Calu3 (cell line): ENCODE results near the gene NFU1. TPM values are rescaled to one million over a fixed set of nuclear protein-coding genes. Genes with fewer than 3 reads are reported as not detected.
"Not testable (repeated sequence)": the region's sequence is repeated elsewhere in the genome, so short reads cannot be mapped to it uniquely, and the experiment has no call there.

Experiments
- BruUV-seq: library from RNA; stranded (reverse); fragments of 400-500 nt; replicated peaks from 2 replicates; lab custom pipeline; 2021; lab: Mats Ljungman, UMichigan
- CTCF ChIA-PET: fragments of 300-600 bp; sonication (Branson Sonifier 250); formaldehyde crosslinking; loops from one replicate; lab custom pipeline; 2022; ENCODE audit warnings: antibody characterized with exemption; lab: Charles Lee
- DNase-seq: peaks from one replicate; pipeline ENCODE4 v3.0.0; 2022
- H3K27ac Mint-ChIP-seq: one replicate; pipeline ENCODE4 v1.8.0; 2022; ENCODE audit warnings: mixed read lengths; ENCODE audit not compliant: unreplicated experiment
- H3K27me3 Mint-ChIP-seq: one replicate; pipeline ENCODE4 v1.8.0; 2022; ENCODE audit warnings: mixed read lengths; ENCODE audit not compliant: unreplicated experiment
- H3K36me3 Mint-ChIP-seq: one replicate; pipeline ENCODE4 v1.8.0; 2022; ENCODE audit warnings: mild to moderate bottlenecking, moderate library complexity, mixed read lengths; ENCODE audit not compliant: insufficient read depth, unreplicated experiment
- H3K4me1 Mint-ChIP-seq: one replicate; pipeline ENCODE4 v1.8.0; 2022; ENCODE audit warnings: mild to moderate bottlenecking, low read depth, mixed read lengths; ENCODE audit not compliant: unreplicated experiment
- H3K4me3 Mint-ChIP-seq: one replicate; pipeline ENCODE4 v1.8.0; 2022; ENCODE audit warnings: mild to moderate bottlenecking, low read depth, moderate library complexity, mixed read lengths; ENCODE audit not compliant: unreplicated experiment
- H3K9me3 Mint-ChIP-seq: one replicate; pipeline ENCODE4 v1.8.0; 2022; ENCODE audit warnings: low read depth, mixed read lengths; ENCODE audit not compliant: unreplicated experiment
- CTCF ChIP-seq: fragments of 200-600 bp; IDR thresholded peaks from one replicate; pipeline ENCODE4 v1.8.0; 2022; ENCODE audit warnings: antibody characterized with exemption; ENCODE audit not compliant: unreplicated experiment
- intact Hi-C: fragments of 100-400 bp; cut with micrococcal nuclease; formaldehyde crosslinking; loops from one replicate; pipeline ENCODE4 v1.10.0; 2022; ENCODE audit not compliant: unreplicated experiment
- total RNA-seq: library from RNA; stranded (reverse); gene quantifications from 2 replicates; pipeline ENCODE4 v1.2.3, GENCODE V29; 2022

Gene NFU1
- total RNA-seq, 1 experiment from 2014 or later: 23.4 TPM

GRCh38 chr2:69429491-69430183 is 7.6 kb downstream of the NFU1 start:
- H3K4me1 Mint-ChIP-seq: peaks cover 4% of the 10 kb centered on the region
- H3K9me3 Mint-ChIP-seq: no peaks in the 10 kb centered on the region
- no peak overlapping the region for H3K4me3 Mint-ChIP-seq
- peaks cover 5% of the 10 kb centered on the region for H3K36me3 Mint-ChIP-seq
- intact Hi-C loops: no loop called here
- BruUV-seq: no TSS peak
- CTCF ChIA-PET: interaction anchor here (0.6 to 1.8 kb wide), 2 partner anchors 8 to 117 kb away, joined by 4 to 5 read pairs; partner anchors contain the start of gene NFU1
- no peaks in the 10 kb centered on the region for H3K27me3 Mint-ChIP-seq
- DNase-seq: no peak
- no peak overlapping the region for H3K27ac Mint-ChIP-seq
- TF ChIP-seq CTCF: no peak

GRCh38 chr2:69428981-69429380 is 8.3 kb downstream of the NFU1 start:
- no peaks in the 10 kb centered on the region for H3K4me1 Mint-ChIP-seq
- CTCF ChIA-PET: interaction anchor here (1.8 kb wide), 1 partner anchor 9 kb away, joined by 5 read pairs; the partner anchor contains the start of gene NFU1
- no peaks in the 10 kb centered on the region for H3K9me3 Mint-ChIP-seq
- H3K36me3 Mint-ChIP-seq: peaks cover 5% of the 10 kb centered on the region
- DNase-seq: no peak
- H3K27me3 Mint-ChIP-seq: no peaks in the 10 kb centered on the region
- no peak for TF ChIP-seq CTCF
- no TSS peak for BruUV-seq
- no peak overlapping the region for H3K4me3 Mint-ChIP-seq
- intact Hi-C loops: no loop called here
- H3K27ac Mint-ChIP-seq: no peak overlapping the region

DNA sequence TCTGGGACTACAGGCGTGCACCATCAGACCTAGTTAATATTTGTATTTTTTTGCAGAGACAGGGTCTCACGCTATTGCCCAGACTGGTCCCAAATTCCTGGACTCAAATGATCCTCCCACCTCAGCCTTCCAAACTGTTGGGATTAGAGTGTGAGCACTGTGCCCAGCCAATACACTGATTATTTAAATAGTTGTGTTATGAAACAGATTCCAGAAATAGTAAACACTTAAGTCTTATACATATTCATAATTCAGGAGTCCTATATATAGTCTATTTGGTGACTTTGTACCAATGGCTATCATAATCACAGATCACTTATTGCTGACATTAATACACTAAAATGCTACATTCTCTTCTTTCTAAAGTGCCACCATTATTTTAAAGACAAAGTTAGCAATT is 12.8 kb downstream of the NFU1 start:
- Mint-ChIP-seq H3K36me3 (peaks cover 5% of the 10 kb centered on the region), H3K9me3 (no peaks in the 10 kb centered on the region), H3K27ac (no peak overlapping the region), H3K4me3 (no peak overlapping the region), H3K27me3 (no peaks in the 10 kb centered on the region), H3K4me1 (no peaks in the 10 kb centered on the region)
- CTCF ChIA-PET: no interaction called here
- intact Hi-C loops: no loop called here
- no peak for DNase-seq
- BruUV-seq: no TSS peak
- no peak for TF ChIP-seq CTCF

DNA sequence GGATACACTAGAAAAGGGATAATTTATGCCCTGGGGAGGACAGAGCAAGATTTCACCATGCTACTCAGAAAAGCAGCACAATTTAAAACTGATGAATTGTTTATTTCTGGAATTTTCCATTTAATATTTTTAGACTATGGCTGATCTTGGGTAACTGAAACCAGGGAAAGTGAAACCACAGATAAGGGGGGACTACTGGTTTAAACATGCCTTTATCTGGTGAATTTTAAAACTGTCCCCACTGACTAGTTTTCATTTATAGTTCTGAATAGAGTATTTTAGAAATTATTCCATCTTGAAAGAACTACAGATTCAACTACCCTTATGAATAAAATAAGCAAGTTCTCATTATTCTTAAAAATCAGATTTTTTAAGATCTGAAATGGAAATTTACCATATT is 15.0 kb downstream of the NFU1 start:
- intact Hi-C loops: no loop called here
- no peaks in the 10 kb centered on the region for H3K36me3 Mint-ChIP-seq

GRCh38 chr2:69419111-69419510 is 18.1 kb downstream of the NFU1 start:
- H3K4me1 Mint-ChIP-seq, H3K36me3 Mint-ChIP-seq, H3K27me3 Mint-ChIP-seq, BruUV-seq, intact Hi-C loops, CTCF ChIA-PET, H3K27ac Mint-ChIP-seq, H3K4me3 Mint-ChIP-seq, H3K9me3 Mint-ChIP-seq, DNase-seq: not testable (repeated sequence)

More for the DNA sequence above, 15.0 kb downstream of the NFU1 start:
- no peak for DNase-seq
- Mint-ChIP-seq H3K27me3 (no peaks in the 10 kb centered on the region), H3K27ac (no peak overlapping the region), H3K4me3 (no peak overlapping the region), H3K9me3 (no peaks in the 10 kb centered on the region), H3K4me1 (no peaks in the 10 kb centered on the region)
- CTCF ChIA-PET: no interaction called here
- no peak for TF ChIP-seq CTCF
- no TSS peak for BruUV-seq
